Liver (tissue), 3 donors: ENCODE measurements around the gene ABCA13.

Experiments
- CTCF ChIP-seq: fragments of 150-350 bp; IDR thresholded peaks from 2 replicates; pipeline ENCODE4 v1.5.1; 2017; ENCODE audit warnings: improper control_type of control experiment, low read depth, low read length; ENCODE audit not compliant: missing input control
- EGR1 ChIP-seq, 2 donors: IDR thresholded peaks; 2 replicates each; pipeline ENCODE4 v1.6.1; 2016 to 2018; ENCODE audit warnings: antibody characterized with exemption in 2 of 2, low read depth in 2 of 2
- GABPA ChIP-seq, 2 donors: IDR thresholded peaks in 1 of 2; conservative IDR thresholded peaks in 1 of 2; 2 replicates each; pipeline ENCODE4 v1.6.1; 2016; ENCODE audit warnings: antibody characterized with exemption in 2 of 2, mild to moderate bottlenecking in 1 of 2, moderate library complexity in 1 of 2
- HNF4A ChIP-seq, 2 donors: conservative IDR thresholded peaks; 2 replicates each; pipeline ENCODE4 v1.6.1; 2016; ENCODE audit warnings: antibody characterized with exemption in 2 of 2, mild to moderate bottlenecking in 2 of 2
- MAX ChIP-seq: IDR thresholded peaks from 2 replicates; pipeline ENCODE4 v1.6.1; 2016; ENCODE audit warnings: antibody characterized with exemption
- NR2F2 ChIP-seq: IDR thresholded peaks from 2 replicates; pipeline ENCODE4 v1.6.1; 2016; ENCODE audit warnings: antibody characterized with exemption
- RAD21 ChIP-seq, 2 donors: IDR thresholded peaks; 2 replicates each; pipeline ENCODE4 v1.6.1; 2016; ENCODE audit warnings: antibody characterized with exemption in 2 of 2, mild to moderate bottlenecking in 2 of 2
- REST ChIP-seq: IDR thresholded peaks from 2 replicates; pipeline ENCODE4 v1.6.1; 2016; ENCODE audit warnings: antibody characterized with exemption, mild to moderate bottlenecking
- RXRA ChIP-seq, 2 donors: IDR thresholded peaks; 2 replicates each; pipeline ENCODE4 v1.6.1; 2017 to 2018; ENCODE audit warnings: antibody characterized with exemption in 2 of 2, mild to moderate bottlenecking in 1 of 2
- SP1 ChIP-seq: IDR thresholded peaks from 2 replicates; pipeline ENCODE4 v1.6.1; 2018; ENCODE audit warnings: antibody characterized with exemption, mild to moderate bottlenecking
- TAF1 ChIP-seq: conservative IDR thresholded peaks from 2 replicates; pipeline ENCODE4 v1.6.1; 2016; ENCODE audit warnings: antibody characterized with exemption, mild to moderate bottlenecking
- YY1 ChIP-seq: IDR thresholded peaks from 2 replicates; pipeline ENCODE4 v1.6.1; 2016; ENCODE audit warnings: antibody characterized with exemption, mild to moderate bottlenecking
- TF ChIP-seq, protein P1 (sequence below): IDR thresholded peaks from 2 replicates; pipeline ENCODE4 v1.6.1; 2016; ENCODE audit warnings: antibody characterized with exemption
- donor health status: healthy.
- donor health status: healthy.

- TF ChIP-seq RAD21 (IDR thresholded peaks at IDR 0.05) (no peak), CTCF (no peak), GABPA (IDR thresholded peaks at IDR 0.05 in 1 of 2, conservative IDR thresholded peaks at IDR 0.05 in 1 of 2) (no peak), NR2F2 (no peak), SP1 (no peak), YY1 (no peak), HNF4A (conservative IDR thresholded peaks at IDR 0.05) (no peak), TAF1 (no peak), REST (no peak), EGR1 (IDR thresholded peaks at IDR 0.05; ENCODE audit: low read depth in 2 of 2) (no peak), MAX (no peak), RXRA (IDR thresholded peaks at IDR 0.05) (no peak)
- TF ChIP-seq, protein P1, sequence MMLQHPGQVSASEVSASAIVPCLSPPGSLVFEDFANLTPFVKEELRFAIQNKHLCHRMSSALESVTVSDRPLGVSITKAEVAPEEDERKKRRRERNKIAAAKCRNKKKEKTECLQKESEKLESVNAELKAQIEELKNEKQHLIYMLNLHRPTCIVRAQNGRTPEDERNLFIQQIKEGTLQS = no peak
Measured at GRCh38 chr7:48311464-48312100, 140.3 kb downstream of the ABCA13 start.
